ENCODE measurements around the gene DSG1. TPM values are rescaled to one million over a fixed set of nuclear protein-coding genes. Genes with fewer than 3 reads are reported as not detected.
"Not testable (repeated sequence)": the region's sequence is repeated elsewhere in the genome, so short reads cannot be mapped to it uniquely, and the experiment has no call there.

DSG1 gene
- total RNA-seq, 1 donor from 2014 or later, result 0.68 TPM

GRCh38 chr18:31321719-31322118 lies 3.8 kb downstream of the DSG1 start:
- ATAC-seq (no peak), DNase-seq (ENCODE audit: missing footprints) (no peak)
- intact Hi-C loops (cut with DNase I), result no loop called here

GRCh38 chr18:31325051-31325450 lies 7.1 kb downstream of the DSG1 start:
- ATAC-seq, result no peak
- intact Hi-C loops (cut with DNase I), result no loop called here
- DNase-seq (ENCODE audit: missing footprints), result no peak

- intact Hi-C loops (cut with DNase I), result no loop called here
- no peak for DNase-seq (ENCODE audit: missing footprints)
- no peak for ATAC-seq
Measured at GRCh38 chr18:31329787-31330438, 12.0 kb downstream of the DSG1 start.

GRCh38 chr18:31343454-31343853 lies 25.5 kb downstream of the DSG1 start:
- intact Hi-C loops (cut with DNase I), result no loop called here
- ATAC-seq, result no peak
- DNase-seq (ENCODE audit: missing footprints), result no peak

- intact Hi-C loops (cut with DNase I); DNase-seq (ENCODE audit: missing footprints); ATAC-seq: not testable (repeated sequence)
Measured at GRCh38 chr18:31353336-31353735, 35.4 kb downstream of the DSG1 start.

DNA sequence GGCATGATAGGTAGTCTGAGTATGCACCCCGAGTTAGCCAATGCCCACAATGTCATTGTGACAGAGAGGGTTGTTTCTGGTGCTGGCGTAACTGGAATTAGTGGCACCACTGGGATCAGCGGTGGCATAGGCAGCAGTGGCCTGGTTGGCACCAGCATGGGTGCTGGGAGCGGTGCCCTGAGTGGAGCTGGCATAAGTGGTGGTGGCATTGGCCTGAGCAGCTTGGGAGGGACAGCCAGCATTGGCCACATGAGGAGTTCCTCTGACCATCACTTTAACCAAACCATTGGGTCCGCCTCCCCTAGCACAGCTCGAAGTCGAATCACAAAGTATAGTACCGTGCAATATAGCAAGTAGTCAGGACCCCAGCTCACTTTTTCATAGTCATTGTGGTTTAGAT lies 37.0 kb downstream of the DSG1 start:
- ATAC-seq, result no peak
- no peak for DNase-seq (ENCODE audit: missing footprints)
- intact Hi-C loops (cut with DNase I), result no loop called here

GRCh38 chr18:31356025-31356424 lies 38.1 kb downstream of the DSG1 start:
- intact Hi-C loops (cut with DNase I), result no loop called here
- ATAC-seq (no peak), DNase-seq (ENCODE audit: missing footprints) (no peak)

- no peak for ATAC-seq
- DNase-seq (ENCODE audit: missing footprints), result no peak
- intact Hi-C loops (cut with DNase I), result no loop called here
Measured at GRCh38 chr18:31364190-31364589, 46.2 kb downstream of the DSG1 start.

- DNase-seq (ENCODE audit: missing footprints), result no peak
- no peak for ATAC-seq
- intact Hi-C loops (cut with DNase I), result no loop called here
Measured at GRCh38 chr18:31369478-31369877, 51.5 kb downstream of the DSG1 start.

DNA sequence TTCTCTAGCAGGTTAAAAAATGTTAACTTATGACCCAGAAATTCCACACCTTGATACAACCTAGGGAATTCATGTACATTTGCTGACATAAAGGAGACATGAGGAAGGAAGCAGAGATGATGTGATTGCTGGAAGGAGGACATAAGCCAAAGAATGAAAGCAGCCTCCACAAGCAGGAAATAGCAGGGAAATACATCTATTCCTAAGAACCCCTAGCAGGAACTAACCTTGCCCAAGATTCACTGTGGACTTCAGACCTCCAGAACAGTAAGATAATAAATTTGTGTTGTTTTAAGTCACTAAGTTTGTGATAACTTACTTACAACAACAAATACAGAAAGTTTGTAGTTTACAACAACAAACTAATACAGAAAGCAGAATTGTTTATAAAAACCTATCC lies 54.0 kb downstream of the DSG1 start:
- intact Hi-C loops (cut with DNase I), result no loop called here
- ATAC-seq (no peak), DNase-seq (ENCODE audit: missing footprints) (no peak)

- intact Hi-C loops (cut with DNase I), result no loop called here
- peak; percentile 42 for DNase-seq (ENCODE audit: missing footprints)
- no peak for ATAC-seq
Measured at GRCh38 chr18:31373641-31374040, 55.7 kb downstream of the DSG1 start.

DNA sequence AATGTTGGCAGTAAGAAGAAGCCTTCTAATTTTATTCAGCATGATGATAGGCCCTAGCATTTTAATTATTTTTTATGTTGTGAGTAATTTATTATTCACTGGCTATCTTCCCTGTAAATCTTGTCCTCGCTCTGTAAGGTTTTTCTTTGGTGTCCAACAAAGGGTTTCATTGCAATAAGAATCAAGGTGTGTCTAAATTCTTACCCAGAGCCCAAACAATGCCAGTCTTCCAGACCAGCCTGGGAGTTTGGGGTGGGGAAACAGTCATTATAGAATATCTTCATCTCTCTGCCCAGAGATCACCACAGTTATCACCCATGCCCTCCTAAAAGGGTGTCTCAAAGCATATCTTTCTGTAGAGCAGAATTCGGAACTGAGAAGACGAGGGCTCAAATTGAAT lies 58.5 kb downstream of the DSG1 start, which contains the start of gene DSG4:
Gene DSG4, plus strand, starts transcription at position 301 of the 400 bp plus-strand sequence. CDS start 135 bp downstream, outside the sequence.
- DNase-seq (ENCODE audit: missing footprints), result no peak
- ATAC-seq, result no peak
- intact Hi-C loops (cut with DNase I), result no loop called here

DNA sequence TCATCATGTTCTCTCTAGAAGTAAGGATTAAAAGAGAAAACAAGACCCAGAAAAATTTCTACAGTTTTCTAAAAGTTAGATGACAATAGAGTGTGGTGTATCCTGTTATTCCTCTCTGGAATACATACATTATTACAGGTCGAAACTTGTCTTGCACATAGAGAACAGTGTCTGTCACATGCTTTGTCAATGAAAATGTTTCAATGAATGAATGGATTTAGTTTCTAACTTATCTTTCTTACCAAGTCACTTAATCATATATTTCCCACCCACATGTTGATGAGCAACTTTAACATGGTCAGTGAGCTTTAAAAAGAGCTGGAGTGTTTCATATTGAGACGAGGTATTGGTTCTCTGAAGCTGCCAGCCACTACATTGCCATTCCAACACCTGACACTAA lies 63.0 kb downstream of the DSG1 start:
- DNase-seq (ENCODE audit: missing footprints), result no peak
- ATAC-seq, result no peak
- intact Hi-C loops (cut with DNase I), result no loop called here

DNA sequence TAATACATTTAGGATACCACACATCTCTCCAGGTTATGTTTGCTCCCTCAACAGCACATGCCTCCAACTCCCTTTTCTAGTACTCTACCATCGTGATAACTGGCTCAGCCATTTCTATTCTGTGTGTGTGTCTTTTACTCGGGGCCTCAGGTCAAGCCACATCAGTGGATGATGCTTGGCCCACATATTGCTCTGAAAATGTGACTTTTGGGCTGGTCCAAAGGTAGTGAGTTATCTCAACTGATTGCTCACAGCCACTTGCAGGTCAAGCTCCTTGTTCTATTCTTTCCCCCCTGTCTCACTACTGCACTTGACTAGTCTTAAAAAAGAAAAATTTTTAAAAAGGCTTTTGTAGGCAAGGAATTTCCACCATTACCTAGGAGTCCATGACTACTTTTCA lies 64.1 kb downstream of the DSG1 start:
- intact Hi-C loops (cut with DNase I), result no loop called here
- DNase-seq (ENCODE audit: missing footprints) (no peak), ATAC-seq (no peak)

DNA sequence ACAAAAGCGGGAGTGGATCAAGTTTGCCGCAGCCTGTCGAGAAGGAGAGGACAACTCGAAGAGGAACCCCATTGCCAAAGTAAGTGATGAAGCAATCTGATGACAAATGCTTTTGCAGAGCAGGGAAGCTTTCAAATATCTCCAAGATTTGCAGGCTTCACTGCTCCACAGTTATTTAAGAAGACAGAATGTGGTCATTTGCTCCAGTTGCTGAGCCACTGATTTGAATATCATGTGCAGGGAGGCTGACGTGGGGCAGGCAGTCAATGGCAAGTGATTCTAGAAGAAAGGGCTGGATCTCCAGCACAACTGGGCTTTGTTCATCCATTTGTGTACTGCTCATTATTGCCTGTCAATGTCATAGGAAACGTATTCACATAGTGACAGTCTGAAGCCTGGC lies 68.8 kb downstream of the DSG1 start:
- ATAC-seq (no peak), DNase-seq (ENCODE audit: missing footprints) (no peak)
- intact Hi-C loops (cut with DNase I), result no loop called here

DNA sequence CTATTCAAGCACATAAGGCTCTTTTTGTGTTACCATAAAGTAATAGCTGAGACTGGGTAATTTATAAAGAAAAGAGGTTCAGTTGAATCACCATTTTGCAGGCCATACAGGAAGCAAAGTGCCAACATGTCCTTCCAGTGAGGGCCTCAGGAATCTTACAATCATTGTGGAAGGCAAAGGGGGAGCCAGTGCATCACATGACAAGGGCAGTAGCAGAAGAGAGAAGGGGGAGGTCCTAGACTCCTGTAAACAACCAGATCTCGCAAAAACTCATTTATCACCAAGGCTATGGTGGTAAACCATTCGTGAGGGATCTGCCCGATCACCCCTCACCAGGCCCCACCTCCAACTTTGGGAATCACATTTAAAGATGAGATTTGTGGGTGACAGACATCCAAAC lies 75.3 kb downstream of the DSG1 start:
- DNase-seq (ENCODE audit: missing footprints) (no peak), ATAC-seq (no peak)
- intact Hi-C loops (cut with DNase I), result loop anchor here (10.0 kb wide), 2 partner anchors 88 to 118 kb away; no protein-coding TSS in a partner anchor

GRCh38 chr18:31396796-31397612 lies 79.0 kb downstream of the DSG1 start:
- ATAC-seq (peak; percentile 75), DNase-seq (ENCODE audit: missing footprints) (no peak)
- intact Hi-C loops (cut with DNase I), result loop anchor here (10.0 kb wide), 2 partner anchors 92 to 122 kb away; no protein-coding TSS in a partner anchor

DNA sequence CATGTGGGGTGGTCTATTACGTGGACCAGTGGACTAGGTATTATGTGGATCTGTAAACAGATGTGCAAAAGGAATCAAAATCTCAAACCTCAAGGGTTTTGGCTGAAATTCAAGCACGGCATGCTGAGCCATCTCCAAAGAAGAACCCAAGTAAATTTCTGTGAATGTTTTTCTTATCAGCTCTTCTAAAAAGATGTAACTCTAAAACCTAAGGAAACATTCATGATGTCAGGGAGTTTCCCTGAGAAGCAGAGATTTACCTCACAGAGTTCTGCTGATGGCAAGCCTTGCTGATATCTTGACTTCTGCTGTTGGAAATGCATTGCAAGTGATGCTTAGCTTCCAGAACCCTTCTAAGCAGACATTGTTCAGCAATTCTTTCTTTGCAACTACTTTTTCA lies 80.2 kb downstream of the DSG1 start:
- intact Hi-C loops (cut with DNase I), result loop anchor here (10.0 kb wide), 2 partner anchors 93 to 123 kb away; no protein-coding TSS in a partner anchor

GRCh38 chr18:31399306-31400032 lies 81.5 kb downstream of the DSG1 start:
- intact Hi-C loops (cut with DNase I), result loop anchor here (10.0 kb wide), 2 partner anchors 95 to 125 kb away; no protein-coding TSS in a partner anchor
- DNase-seq (ENCODE audit: missing footprints) (no peak), ATAC-seq (no peak)

More for the DNA sequence above, 80.2 kb downstream of the DSG1 start:
- ATAC-seq, result no peak
- no peak for DNase-seq (ENCODE audit: missing footprints)

Measured in Right ventricle myocardium inferior (tissue), 1 donor.